ENCODE results near the gene BCCIP. TPM values are rescaled to one million over a fixed set of nuclear protein-coding genes. Genes with fewer than 3 reads are reported as not detected.

Gene BCCIP
- total and polyA plus RNA-seq, 12 donors = 20.5 to 103 (median 38.8) TPM

DNA sequence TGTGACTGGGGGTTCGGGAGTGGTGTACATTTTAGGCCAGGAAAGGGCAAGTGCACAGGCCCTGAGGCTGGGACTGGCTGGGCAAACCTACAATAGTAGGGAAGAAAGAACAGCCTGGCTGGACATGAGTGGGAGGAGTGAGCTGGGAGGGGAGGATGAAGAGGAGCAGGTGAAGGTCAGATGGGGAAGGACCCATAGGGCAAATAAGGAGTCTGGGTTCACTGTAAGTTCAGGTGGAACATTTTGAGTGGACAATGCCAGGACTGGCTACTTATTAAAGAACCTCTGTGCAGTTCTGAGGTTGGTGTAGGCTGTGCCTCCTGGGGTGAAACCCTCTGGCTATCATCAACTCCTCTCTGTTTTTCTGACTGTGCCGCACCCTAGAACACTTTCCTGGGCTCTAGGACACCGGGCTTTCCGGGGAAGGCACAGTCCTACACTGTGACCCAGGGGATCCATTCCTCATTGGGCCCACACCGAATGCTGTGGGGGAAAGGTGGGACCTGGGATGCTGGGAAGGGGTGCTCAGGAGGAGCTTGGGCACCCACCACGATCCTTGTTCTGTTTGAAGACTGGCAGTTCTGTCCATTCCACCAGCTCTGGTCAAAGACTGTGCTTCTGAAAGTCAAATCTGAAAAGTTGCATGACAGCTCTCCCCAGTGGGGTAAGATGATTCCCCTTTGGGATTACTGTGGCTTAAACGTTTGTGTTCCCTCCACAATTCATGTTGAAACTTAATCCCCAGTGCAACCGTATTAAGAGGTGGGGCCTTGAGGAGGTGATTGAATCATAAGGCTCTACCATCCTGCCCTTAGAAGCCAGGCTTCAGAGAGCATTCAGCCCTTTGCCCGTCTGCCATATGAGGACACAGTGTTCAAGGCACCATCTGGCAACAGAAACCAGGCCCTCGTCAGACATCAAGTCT, 43.7 kb upstream of the BCCIP start:
- no peak for TF ChIP-seq POLR2A (IDR thresholded peaks at IDR 0.05)
- TF ChIP-seq, protein P1, sequence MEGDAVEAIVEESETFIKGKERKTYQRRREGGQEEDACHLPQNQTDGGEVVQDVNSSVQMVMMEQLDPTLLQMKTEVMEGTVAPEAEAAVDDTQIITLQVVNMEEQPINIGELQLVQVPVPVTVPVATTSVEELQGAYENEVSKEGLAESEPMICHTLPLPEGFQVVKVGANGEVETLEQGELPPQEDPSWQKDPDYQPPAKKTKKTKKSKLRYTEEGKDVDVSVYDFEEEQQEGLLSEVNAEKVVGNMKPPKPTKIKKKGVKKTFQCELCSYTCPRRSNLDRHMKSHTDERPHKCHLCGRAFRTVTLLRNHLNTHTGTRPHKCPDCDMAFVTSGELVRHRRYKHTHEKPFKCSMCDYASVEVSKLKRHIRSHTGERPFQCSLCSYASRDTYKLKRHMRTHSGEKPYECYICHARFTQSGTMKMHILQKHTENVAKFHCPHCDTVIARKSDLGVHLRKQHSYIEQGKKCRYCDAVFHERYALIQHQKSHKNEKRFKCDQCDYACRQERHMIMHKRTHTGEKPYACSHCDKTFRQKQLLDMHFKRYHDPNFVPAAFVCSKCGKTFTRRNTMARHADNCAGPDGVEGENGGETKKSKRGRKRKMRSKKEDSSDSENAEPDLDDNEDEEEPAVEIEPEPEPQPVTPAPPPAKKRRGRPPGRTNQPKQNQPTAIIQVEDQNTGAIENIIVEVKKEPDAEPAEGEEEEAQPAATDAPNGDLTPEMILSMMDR (IDR thresholded peaks at IDR 0.05) = no peak
- Histone ChIP-seq H3K9me3 (replicated peaks in 1 of 3) (no peaks in the 10 kb centered on the region), H3K27ac (no peak overlapping the region), H3K4me1 (replicated peaks in 1 of 2) (no peaks in the 10 kb centered on the region), H3K36me3 (replicated peaks in 1 of 2) (no peaks in the 10 kb centered on the region), H3K27me3 (no peaks in the 10 kb centered on the region), H3K4me3 (no peak overlapping the region)
- intact Hi-C loops (cut with DNase I) = no loop called here
- WGBS, 4 donors = 78 to 88% (median 83%) methylated on average over 10 of the region's 10 CpGs
- no peak for DNase-seq

DNA sequence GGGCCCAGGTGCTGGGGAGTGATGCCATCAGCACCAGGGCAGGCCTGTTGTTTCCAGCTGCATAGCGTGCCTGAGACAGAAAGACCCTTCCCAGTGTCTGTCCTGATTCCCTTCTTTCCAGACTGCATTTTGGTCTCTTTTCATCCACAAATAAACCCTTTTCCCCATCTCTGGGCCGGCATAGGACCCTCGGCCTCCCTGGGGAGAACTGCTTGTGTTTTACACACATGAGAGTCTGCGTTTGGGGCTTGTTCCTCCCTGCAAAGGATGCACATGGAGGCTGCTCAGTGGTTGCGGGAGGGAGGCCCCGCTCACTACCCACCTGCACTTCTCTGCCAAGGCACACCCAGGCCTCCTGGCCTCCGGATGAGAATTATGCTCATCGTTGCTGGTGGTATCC, 42.0 kb upstream of the BCCIP start:
- no peak overlapping the region for H3K27ac ChIP-seq
- TF ChIP-seq POLR2A (IDR thresholded peaks at IDR 0.05) = no peak
- TF ChIP-seq, protein P1 (IDR thresholded peaks at IDR 0.05) = no peak
- no peak overlapping the region for H3K4me3 ChIP-seq
- H3K27me3 ChIP-seq = no peaks in the 10 kb centered on the region
- no peaks in the 10 kb centered on the region for H3K36me3 ChIP-seq (replicated peaks in 1 of 2)
- peak in 1 of 7 donors; percentile 21 for DNase-seq
- no peaks in the 10 kb centered on the region for H3K9me3 ChIP-seq (replicated peaks in 1 of 3)
- 94 to 95% (median 95%) methylated on average over 4 to 8 of the region's 8 CpGs for WGBS, 4 donors
- H3K4me1 ChIP-seq (replicated peaks in 1 of 2) = no peaks in the 10 kb centered on the region
- intact Hi-C loops (cut with DNase I) = no loop called here

DNA sequence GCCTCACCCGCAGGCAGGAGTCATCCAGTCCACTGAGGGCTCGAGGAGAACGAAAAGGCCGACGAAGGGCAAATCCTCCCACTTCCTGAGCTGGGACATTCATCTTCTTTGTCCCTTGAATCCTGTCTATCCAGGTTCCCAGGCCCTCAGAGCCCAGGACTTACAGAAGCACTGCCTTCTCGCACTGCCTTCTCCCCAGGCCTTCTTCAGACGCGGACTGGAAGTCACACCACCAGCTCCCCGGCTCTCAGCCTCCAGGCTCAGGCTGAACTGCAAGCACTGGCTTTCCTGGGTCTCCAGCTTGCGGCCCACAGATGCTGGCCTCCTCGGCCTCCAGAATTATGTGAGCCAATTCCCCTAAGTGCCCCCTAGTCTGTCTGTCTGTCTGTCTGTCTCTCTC, 41.3 kb upstream of the BCCIP start:
- H3K4me1 ChIP-seq (replicated peaks in 1 of 2) = no peaks in the 10 kb centered on the region
- no peaks in the 10 kb centered on the region for H3K9me3 ChIP-seq (replicated peaks in 1 of 3)
- intact Hi-C loops (cut with DNase I) = no loop called here
- no peak for TF ChIP-seq POLR2A (IDR thresholded peaks at IDR 0.05)
- TF ChIP-seq, protein P1 (IDR thresholded peaks at IDR 0.05) = no peak
- no peaks in the 10 kb centered on the region for H3K36me3 ChIP-seq (replicated peaks in 1 of 2)
- WGBS, 4 donors = 84 to 93% (median 86%) methylated on average over 10 to 11 of the region's 11 CpGs
- no peaks in the 10 kb centered on the region for H3K27me3 ChIP-seq
- no peak overlapping the region for H3K27ac ChIP-seq
- DNase-seq = peak in 1 of 7 donors; percentile 28
- no peak overlapping the region for H3K4me3 ChIP-seq

DNA sequence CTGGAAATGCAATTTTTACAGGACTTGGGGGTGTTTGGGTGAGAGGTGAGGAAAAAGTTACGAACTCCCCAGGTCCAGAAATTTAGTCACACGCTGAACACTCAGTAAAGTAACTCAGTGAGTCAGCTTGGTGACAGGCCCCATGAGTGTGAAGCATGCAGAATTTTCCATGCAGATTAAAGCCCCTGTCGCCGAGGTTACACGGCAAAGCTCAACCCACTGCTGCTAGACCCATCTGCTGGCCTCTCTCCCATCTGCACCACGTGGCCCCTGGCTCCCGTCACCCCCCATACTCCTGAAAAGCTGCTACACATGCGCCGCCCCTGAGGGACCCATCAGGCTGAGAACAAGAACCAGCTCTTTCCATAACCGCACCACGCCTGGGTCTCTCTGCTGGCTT, 40.7 kb upstream of the BCCIP start:
- no peak for TF ChIP-seq POLR2A (IDR thresholded peaks at IDR 0.05)
- TF ChIP-seq, protein P1 (IDR thresholded peaks at IDR 0.05) = no peak

More for the DNA sequence above, 40.7 kb upstream of the BCCIP start:
- no peaks in the 10 kb centered on the region for H3K9me3 ChIP-seq (replicated peaks in 1 of 3)
- H3K36me3 ChIP-seq (replicated peaks in 1 of 2) = no peaks in the 10 kb centered on the region
- DNase-seq = no peak
- H3K4me1 ChIP-seq (replicated peaks in 1 of 2) = no peaks in the 10 kb centered on the region
- intact Hi-C loops (cut with DNase I) = no loop called here
- 89 to 93% (median 91%) methylated on average over 11 of the region's 11 CpGs for WGBS, 4 donors
- H3K4me3 ChIP-seq = no peak overlapping the region
- no peaks in the 10 kb centered on the region for H3K27me3 ChIP-seq
- H3K27ac ChIP-seq = no peak overlapping the region
